WI38 (cell line): ENCODE results near the gene FNDC3A.

Experiments used
- H3K4me3 ChIP-seq: 2 replicates; pipeline ENCODE4 v1.5.1; 2011; ENCODE audit warnings: low read depth, mild to moderate bottlenecking, control low read depth, low read length
- CTCF ChIP-seq: IDR thresholded peaks from 2 replicates; pipeline ENCODE4 v1.5.1; 2012; ENCODE audit warnings: low read depth, mild to moderate bottlenecking, control low read depth, low read length

The FNDC3A gene

GRCh38 chr13:49022472-49023144, 46.9 kb downstream of the FNDC3A start:
- TF ChIP-seq CTCF, result no peak
- no peak overlapping the region for H3K4me3 ChIP-seq

- no peak overlapping the region for H3K4me3 ChIP-seq
- no peak for TF ChIP-seq CTCF
These were observed 47.7 kb downstream of the FNDC3A start for GRCh38 chr13:49023431-49023830.

GRCh38 chr13:49026851-49027250, 51.1 kb downstream of the FNDC3A start:
- no peak for TF ChIP-seq CTCF
- no peak overlapping the region for H3K4me3 ChIP-seq

- H3K4me3 ChIP-seq, result no peak overlapping the region
- no peak for TF ChIP-seq CTCF
These were observed 53.9 kb downstream of the FNDC3A start for GRCh38 chr13:49029570-49029969.

- no peak for TF ChIP-seq CTCF
- no peak overlapping the region for H3K4me3 ChIP-seq
These were observed 54.5 kb downstream of the FNDC3A start for GRCh38 chr13:49030213-49030612.

- no peak overlapping the region for H3K4me3 ChIP-seq
- no peak for TF ChIP-seq CTCF
These were observed 65.2 kb downstream of the FNDC3A start for GRCh38 chr13:49040872-49041271.

GRCh38 chr13:49042476-49042875, 66.8 kb downstream of the FNDC3A start:
- TF ChIP-seq CTCF, result no peak
- no peak overlapping the region for H3K4me3 ChIP-seq
